Hepatocyte (in vitro differentiated cells): ENCODE results near the gene NAE1. TPM values are rescaled to one million over a fixed set of nuclear protein-coding genes. Genes with fewer than 3 reads are reported as not detected.

Experiments
- DNase-seq: peaks from one replicate; pipeline ENCODE4 v3.0.0-alpha.2; 2016; ENCODE audit warnings: low spot score
- H2AFZ ChIP-seq: fragments of 200-600 bp; sonication (generic); 2 replicates; pipeline ENCODE4 v1.6.0; 2016; ENCODE audit warnings: antibody characterized with exemption, mild to moderate bottlenecking
- H3K27ac ChIP-seq: fragments of 200-600 bp; sonication (generic); 2 replicates; pipeline ENCODE4 v1.5.1; 2016; ENCODE audit warnings: mild to moderate bottlenecking
- H3K27me3 ChIP-seq: fragments of 200-600 bp; sonication (generic); 2 replicates; pipeline ENCODE4 v1.6.1; 2016
- H3K36me3 ChIP-seq: fragments of 200-600 bp; sonication (generic); replicated peaks from 2 replicates; pipeline ENCODE4 v1.5.1; 2016; ENCODE audit warnings: low read depth; ENCODE audit not compliant: insufficient read depth
- H3K4me1 ChIP-seq: fragments of 200-600 bp; sonication (generic); 2 replicates; pipeline ENCODE4 v1.5.1; 2016; ENCODE audit warnings: mild to moderate bottlenecking, moderate library complexity; ENCODE audit not compliant: insufficient read depth
- H3K4me2 ChIP-seq: fragments of 200-600 bp; sonication (generic); 2 replicates; pipeline ENCODE4 v1.6.0; 2016
- H3K4me3 ChIP-seq: fragments of 200-600 bp; sonication (generic); 2 replicates; pipeline ENCODE4 v1.5.1; 2016; ENCODE audit warnings: mild to moderate bottlenecking
- H3K79me2 ChIP-seq: fragments of 200-600 bp; sonication (generic); 2 replicates; pipeline ENCODE4 v1.6.0; 2017; ENCODE audit warnings: mild to moderate bottlenecking
- H3K9me2 ChIP-seq: fragments of 200-600 bp; sonication (generic); replicated peaks from 2 replicates; pipeline ENCODE4 v1.6.0; 2017; ENCODE audit warnings: mild to moderate bottlenecking; ENCODE audit not compliant: insufficient read depth
- H3K9me3 ChIP-seq: fragments of 200-600 bp; sonication (generic); 2 replicates; pipeline ENCODE4 v1.5.1; 2016; ENCODE audit warnings: low read depth, mild to moderate bottlenecking
- H4K20me1 ChIP-seq: fragments of 200-600 bp; sonication (generic); 2 replicates; pipeline ENCODE4 v1.6.0; 2016; ENCODE audit warnings: mild to moderate bottlenecking; ENCODE audit not compliant: insufficient read depth, poor library complexity, severe bottlenecking
- CTCF ChIP-seq: fragments of 200-600 bp; sonication (generic); IDR thresholded peaks from 2 replicates; pipeline ENCODE4 v1.5.1; 2016; ENCODE audit warnings: antibody characterized with exemption, mild to moderate bottlenecking; ENCODE audit not compliant: poor library complexity
- EZH2 ChIP-seq: fragments of 200-600 bp; sonication (generic); IDR thresholded peaks from 2 replicates; pipeline ENCODE4 v1.6.1; 2016; ENCODE audit warnings: antibody characterized with exemption, mild to moderate bottlenecking, borderline replicate concordance
- EZH2phosphoT487 ChIP-seq: fragments of 200-600 bp; sonication (generic); IDR thresholded peaks from one replicate; pipeline ENCODE4 v1.6.1; 2018; ENCODE audit warnings: antibody characterized with exemption, mild to moderate bottlenecking, low read depth, moderate library complexity; ENCODE audit not compliant: unreplicated experiment, severe bottlenecking
- WGBS: methylation state at CpG from one replicate; pipeline ENCODE4 v1.1.6; 2016; ENCODE audit warnings: low lambda C conversion rate; ENCODE audit errors: missing lambda C conversion rate; 5-methylcytosine and 5-hydroxymethylcytosine counted together
- polyA plus RNA-seq: library from polyadenylated mRNA; unstranded; fragments of >200 nt; fragmentation: Nextera tagmentation; extraction: Ambion mirVana; gene quantifications from 2 replicates; pipeline ENCODE4 v1.2.1, GENCODE V29; 2016
- total RNA-seq: library from RNA; depleted of rRNA; stranded (reverse); fragments of >200 nt; gene quantifications from 2 replicates; pipeline ENCODE4 v1.2.3, GENCODE V29; 2014

NAE1 gene
- total and polyA plus RNA-seq, 2 experiments from 2014 or later, result 60.3 to 68.5 TPM

DNA sequence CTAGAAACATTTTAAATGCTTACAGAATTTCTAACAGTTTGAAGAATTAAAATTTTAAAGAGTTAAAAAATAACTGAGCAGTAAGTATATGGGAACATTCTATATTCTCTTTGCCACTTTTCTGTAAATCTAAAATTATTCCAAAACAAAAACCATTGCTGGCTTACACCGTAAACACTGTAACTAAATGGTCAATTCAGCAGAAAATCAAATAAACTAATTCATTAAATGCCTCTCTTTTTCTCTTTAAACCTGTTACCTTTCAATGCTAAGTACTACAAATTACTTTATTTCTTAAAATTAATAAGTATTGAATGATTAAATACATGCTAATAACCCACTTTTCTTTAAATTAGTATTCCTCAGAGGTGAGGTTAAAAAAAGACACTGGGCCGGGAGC is 43.3 kb downstream of the NAE1 start:
- DNase-seq, result no peak
- no peaks in the 10 kb centered on the region for H3K27me3 ChIP-seq
- H3K79me2 ChIP-seq, result no peaks in the 10 kb centered on the region
- H3K9me3 ChIP-seq, result no peaks in the 10 kb centered on the region
- TF ChIP-seq EZH2phosphoT487, result no peak
- TF ChIP-seq CTCF, result no peak
- no peak overlapping the region for H3K4me3 ChIP-seq
- no peaks in the 10 kb centered on the region for H3K9me2 ChIP-seq
- no peak overlapping the region for H3K4me2 ChIP-seq
- 88% methylated on average over 2 of the region's 2 CpGs for WGBS
- no peaks in the 10 kb centered on the region for H3K36me3 ChIP-seq
- H3K4me1 ChIP-seq, result no peaks in the 10 kb centered on the region
- no peak overlapping the region for H3K27ac ChIP-seq
- no peak overlapping the region for H2AFZ ChIP-seq
- H4K20me1 ChIP-seq, result no peaks in the 10 kb centered on the region

DNA sequence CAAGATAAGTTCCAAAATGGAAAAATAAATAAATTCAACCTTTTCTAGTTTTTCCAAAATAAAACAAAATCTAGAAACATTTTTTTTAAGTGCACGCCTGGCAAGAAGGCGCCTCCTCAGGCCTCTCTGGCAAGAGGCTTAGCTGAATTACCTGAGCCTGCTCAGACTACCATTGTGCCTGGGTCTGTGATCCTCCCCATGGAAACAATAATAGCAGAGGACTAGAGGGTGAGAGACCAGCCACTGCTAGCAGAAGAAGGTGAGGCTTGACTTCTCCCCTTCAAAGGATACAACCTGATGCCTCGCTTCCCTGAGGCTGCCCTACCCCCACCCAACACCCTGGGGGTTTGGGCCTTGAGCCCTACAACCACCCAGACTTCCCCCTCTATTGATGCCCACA is 44.2 kb downstream of the NAE1 start:
- no peak overlapping the region for H3K4me2 ChIP-seq
- H3K4me3 ChIP-seq, result no peak overlapping the region
- no peaks in the 10 kb centered on the region for H4K20me1 ChIP-seq
- no peak for TF ChIP-seq EZH2
- TF ChIP-seq CTCF, result no peak
- TF ChIP-seq EZH2phosphoT487, result no peak
- H3K27ac ChIP-seq, result no peak overlapping the region
- no peaks in the 10 kb centered on the region for H3K27me3 ChIP-seq
- no peak for DNase-seq
- H3K9me3 ChIP-seq, result no peaks in the 10 kb centered on the region
- H3K4me1 ChIP-seq, result no peaks in the 10 kb centered on the region
- 96% methylated on average over 3 of the region's 3 CpGs for WGBS
- H3K36me3 ChIP-seq, result no peaks in the 10 kb centered on the region
- no peak overlapping the region for H2AFZ ChIP-seq
- no peaks in the 10 kb centered on the region for H3K9me2 ChIP-seq
- H3K79me2 ChIP-seq, result no peaks in the 10 kb centered on the region

- Histone ChIP-seq H3K4me1 (no peaks in the 10 kb centered on the region), H3K27me3 (no peaks in the 10 kb centered on the region), H2AFZ (no peak overlapping the region), H3K27ac (no peak overlapping the region), H3K79me2 (no peaks in the 10 kb centered on the region), H3K4me2 (no peak overlapping the region), H4K20me1 (no peaks in the 10 kb centered on the region), H3K9me3 (no peaks in the 10 kb centered on the region), H3K36me3 (no peaks in the 10 kb centered on the region), H3K9me2 (no peaks in the 10 kb centered on the region), H3K4me3 (no peak overlapping the region)
- no peak for DNase-seq
- TF ChIP-seq EZH2phosphoT487, result no peak
- TF ChIP-seq EZH2, result no peak
- TF ChIP-seq CTCF, result no peak
Observed at GRCh38 chr16:66776457-66776856, 54.3 kb downstream of the NAE1 start.

- H3K9me2 ChIP-seq, result no peaks in the 10 kb centered on the region
- no peak for DNase-seq
- no peaks in the 10 kb centered on the region for H3K27me3 ChIP-seq
- no peak for TF ChIP-seq EZH2
- TF ChIP-seq EZH2phosphoT487, result no peak
- no peak for TF ChIP-seq CTCF
- H3K27ac ChIP-seq, result no peak overlapping the region
- no peaks in the 10 kb centered on the region for H4K20me1 ChIP-seq
- H3K36me3 ChIP-seq, result no peaks in the 10 kb centered on the region
- no peak overlapping the region for H3K4me3 ChIP-seq
- H3K9me3 ChIP-seq, result no peaks in the 10 kb centered on the region
- H2AFZ ChIP-seq, result no peak overlapping the region
- no peaks in the 10 kb centered on the region for H3K4me1 ChIP-seq
- no peak overlapping the region for H3K4me2 ChIP-seq
- no peaks in the 10 kb centered on the region for H3K79me2 ChIP-seq
- 83% methylated on average over 2 of the region's 2 CpGs for WGBS
Observed at GRCh38 chr16:66774981-66775380, 55.8 kb downstream of the NAE1 start.
